ENCODE data around the gene STAT4. TPM values are rescaled to one million over a fixed set of nuclear protein-coding genes. Genes with fewer than 3 reads are reported as not detected.

STAT4 gene
- total RNA-seq, 4 donors from 2014 or later, result 0.31 to 1.0 (median 0.73) TPM; not detected in 1

DNA sequence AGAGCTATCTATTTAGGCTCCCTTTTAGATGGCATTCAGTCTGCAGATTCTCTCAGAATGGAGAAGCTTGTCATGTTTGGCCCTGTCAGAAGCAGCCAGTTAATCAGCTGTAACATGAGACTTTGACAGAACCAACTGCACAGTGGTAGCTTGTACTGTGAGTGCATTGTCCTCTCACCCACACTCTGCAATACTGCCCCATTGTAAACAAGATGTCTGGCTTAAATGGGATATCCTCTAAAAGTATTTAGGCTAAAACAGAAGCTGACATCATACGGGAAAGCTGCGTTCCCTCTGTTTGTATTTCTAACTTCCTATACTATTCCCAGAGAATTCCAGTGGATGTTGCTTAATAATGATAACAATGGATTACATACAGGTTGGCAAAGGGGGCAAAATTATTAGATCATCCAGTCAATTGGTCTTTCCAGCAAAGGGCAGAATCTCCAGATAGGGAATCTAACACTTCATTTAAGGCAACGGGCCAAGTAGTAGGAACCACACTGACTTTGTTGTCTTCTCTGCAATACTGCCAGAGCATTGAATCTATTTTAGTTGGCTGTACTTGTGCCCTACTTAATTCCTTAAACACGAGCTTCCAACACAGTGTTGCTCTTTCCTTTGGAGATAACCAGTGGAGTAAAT, 15.4 kb upstream of the STAT4 start:
- no peak for TF ChIP-seq POLR2A (IDR thresholded peaks at IDR 0.05)
- TF ChIP-seq, protein P1, sequence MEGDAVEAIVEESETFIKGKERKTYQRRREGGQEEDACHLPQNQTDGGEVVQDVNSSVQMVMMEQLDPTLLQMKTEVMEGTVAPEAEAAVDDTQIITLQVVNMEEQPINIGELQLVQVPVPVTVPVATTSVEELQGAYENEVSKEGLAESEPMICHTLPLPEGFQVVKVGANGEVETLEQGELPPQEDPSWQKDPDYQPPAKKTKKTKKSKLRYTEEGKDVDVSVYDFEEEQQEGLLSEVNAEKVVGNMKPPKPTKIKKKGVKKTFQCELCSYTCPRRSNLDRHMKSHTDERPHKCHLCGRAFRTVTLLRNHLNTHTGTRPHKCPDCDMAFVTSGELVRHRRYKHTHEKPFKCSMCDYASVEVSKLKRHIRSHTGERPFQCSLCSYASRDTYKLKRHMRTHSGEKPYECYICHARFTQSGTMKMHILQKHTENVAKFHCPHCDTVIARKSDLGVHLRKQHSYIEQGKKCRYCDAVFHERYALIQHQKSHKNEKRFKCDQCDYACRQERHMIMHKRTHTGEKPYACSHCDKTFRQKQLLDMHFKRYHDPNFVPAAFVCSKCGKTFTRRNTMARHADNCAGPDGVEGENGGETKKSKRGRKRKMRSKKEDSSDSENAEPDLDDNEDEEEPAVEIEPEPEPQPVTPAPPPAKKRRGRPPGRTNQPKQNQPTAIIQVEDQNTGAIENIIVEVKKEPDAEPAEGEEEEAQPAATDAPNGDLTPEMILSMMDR (IDR thresholded peaks at IDR 0.05 in 4 of 5, conservative IDR thresholded peaks at IDR 0.05 in 1 of 5), result no peak

DNA sequence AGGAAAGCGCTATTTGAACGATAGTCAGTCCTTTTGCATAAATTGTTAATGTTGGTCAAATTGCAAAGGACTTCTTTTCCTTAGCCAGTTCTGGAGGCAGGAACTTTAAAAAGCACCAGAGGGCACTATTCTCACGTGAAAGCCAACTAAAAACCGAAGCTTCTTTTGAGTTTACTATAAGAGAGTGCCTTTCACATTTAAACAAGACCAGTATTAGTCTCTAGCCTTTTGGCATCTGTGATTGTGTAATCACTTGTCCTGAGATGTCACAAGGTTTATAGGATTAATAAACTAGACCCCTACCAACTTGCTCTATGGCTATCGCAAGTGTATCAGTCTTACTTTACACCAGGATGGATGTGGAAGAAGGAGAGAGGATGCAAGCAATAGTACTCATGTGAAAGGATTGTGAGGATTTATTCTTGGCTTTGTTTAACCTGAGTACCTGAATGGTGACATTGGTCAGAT, 14.4 kb upstream of the STAT4 start:
- Histone ChIP-seq H3K4me1 (peaks cover 19 to 23% of the 10 kb centered on the region in 2 donors), H3K27ac (no peak overlapping the region), H3K27me3 (no peaks in the 10 kb centered on the region), H3K9me3 (no peaks in the 10 kb centered on the region), H3K4me3 (peak overlapping the region in 1 of 4 donors; percentile 38), H3K36me3 (no peaks in the 10 kb centered on the region)
- intact Hi-C loops (cut with DNase I; ENCODE audit: low total_unique reads), result loop anchor here (1.0 to 10.0 kb wide), 4 partner anchors 62 to 510 kb away; partner anchors contain the start of gene NABP1
- ATAC-seq (peak; percentile 69 to 77), DNase-seq (no peak)
- in situ Hi-C loops (cut with MboI; ENCODE audit: low sequenced_read_pairs in 4 of 4), result loop anchor here in 3 of 4 donors (10.0 to 25.0 kb wide), 4 partner anchors 347 to 997 kb away; partner anchors contain the start of gene NABP1 (in 1 of the 3)
- TF ChIP-seq, protein P1 (IDR thresholded peaks at IDR 0.05 in 4 of 5, conservative IDR thresholded peaks at IDR 0.05 in 1 of 5), result peak in 4 of 5 experiments; percentile 22 to 65 (median 55)
- no peak for TF ChIP-seq POLR2A (IDR thresholded peaks at IDR 0.05)

More for the DNA sequence above, 15.4 kb upstream of the STAT4 start:
- Histone ChIP-seq H3K4me1 (peaks cover 19 to 23% of the 10 kb centered on the region in 2 donors), H3K27me3 (no peaks in the 10 kb centered on the region), H3K4me3 (no peak overlapping the region), H3K9me3 (no peaks in the 10 kb centered on the region), H3K27ac (peak overlapping the region; percentile 2 to 57 (median 42)), H3K36me3 (no peaks in the 10 kb centered on the region)
- intact Hi-C loops (cut with DNase I; ENCODE audit: low total_unique reads), result loop anchor here (5.0 to 10.0 kb wide), 3 partner anchors 61 to 509 kb away; partner anchors contain the start of gene NABP1
- in situ Hi-C loops (cut with MboI; ENCODE audit: low sequenced_read_pairs in 4 of 4), result loop anchor here in 3 of 4 donors (10.0 to 25.0 kb wide), 4 partner anchors 346 to 996 kb away; partner anchors contain the start of gene NABP1 (in 1 of the 3)
- ATAC-seq (peak; percentile 85 to 86), DNase-seq (no peak)

GRCh38 chr2:191158747-191159146, 8.0 kb upstream of the STAT4 start:
- no peak for DNase-seq
- Histone ChIP-seq H3K36me3 (no peaks in the 10 kb centered on the region), H3K27ac (no peak overlapping the region), H3K9me3 (no peaks in the 10 kb centered on the region), H3K4me1 (no peaks in the 10 kb centered on the region), H3K4me3 (no peak overlapping the region), H3K27me3 (no peaks in the 10 kb centered on the region)
- in situ Hi-C loops (cut with MboI; ENCODE audit: low sequenced_read_pairs in 4 of 4) (loop anchor here in 3 of 4 donors (25.0 kb wide), 3 partner anchors 354 to 1004 kb away; partner anchors contain the start of gene NABP1 (in 1 of the 3)), intact Hi-C loops (cut with DNase I; ENCODE audit: low total_unique reads) (loop anchor here (10.0 kb wide), 1 partner anchor 104 kb away; no protein-coding TSS in a partner anchor)
- TF ChIP-seq POLR2A (IDR thresholded peaks at IDR 0.05), result no peak
- no peak for ATAC-seq

DNA sequence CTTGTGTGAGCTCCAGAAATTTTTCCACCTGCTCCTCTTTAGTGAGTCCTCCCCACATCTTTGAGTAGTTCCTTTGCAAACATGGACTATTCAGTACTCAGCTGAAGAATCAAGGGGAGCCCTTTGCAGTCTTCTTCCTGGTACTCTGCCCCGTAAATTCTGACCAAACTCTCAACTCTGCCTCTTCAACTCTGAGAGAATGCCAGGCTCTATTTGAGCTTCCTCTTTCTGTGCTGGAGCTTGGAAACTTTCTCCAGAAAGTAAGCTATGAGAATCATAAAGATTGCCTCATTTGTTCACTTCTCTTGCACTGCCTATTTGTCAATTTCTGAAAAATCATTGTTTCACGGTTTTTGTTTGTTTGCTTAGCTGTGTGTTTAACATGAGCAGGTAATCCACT, 7.4 kb upstream of the STAT4 start:
- intact Hi-C loops (cut with DNase I; ENCODE audit: low total_unique reads), result loop anchor here (10.0 kb wide), 1 partner anchor 103 kb away; no protein-coding TSS in a partner anchor
- H3K4me1 ChIP-seq, result no peaks in the 10 kb centered on the region

More for the DNA sequence above, 7.4 kb upstream of the STAT4 start:
- Histone ChIP-seq H3K36me3 (no peaks in the 10 kb centered on the region), H3K27me3 (no peaks in the 10 kb centered on the region), H3K9me3 (no peaks in the 10 kb centered on the region), H3K27ac (no peak overlapping the region), H3K4me3 (no peak overlapping the region)
- in situ Hi-C loops (cut with MboI; ENCODE audit: low sequenced_read_pairs in 4 of 4), result loop anchor here in 3 of 4 donors (25.0 kb wide), 3 partner anchors 354 to 1004 kb away; partner anchors contain the start of gene NABP1 (in 1 of the 3)
- TF ChIP-seq, protein P1 (IDR thresholded peaks at IDR 0.05 in 4 of 5, conservative IDR thresholded peaks at IDR 0.05 in 1 of 5), result no peak
- TF ChIP-seq POLR2A (IDR thresholded peaks at IDR 0.05), result no peak
- DNase-seq (no peak), ATAC-seq (no peak)

Data from gastrocnemius medialis (tissue), 4 donors.